ENCODE results near the gene RAD51B.

Gene RAD51B

GRCh38 chr14:68663385-68664076 is 844.0 kb downstream of the RAD51B start:
- DNase-seq (ENCODE audit: insufficient read length) (no peak), FAIRE-seq (peak; percentile 82)
- TF ChIP-seq POLR2A (IDR thresholded peaks at IDR 0.05; ENCODE audit: low read depth, low read length): no peak
- peak; percentile 34; the same call in 1 of the 2 replicates for TF ChIP-seq POLR2AphosphoS5 (IDR thresholded peaks at IDR 0.05; ENCODE audit: low read depth, low read length)

- no peak for FAIRE-seq
- DNase-seq (ENCODE audit: insufficient read length): no peak
- TF ChIP-seq TAF1 (IDR thresholded peaks at IDR 0.05; ENCODE audit: borderline replicate concordance, low read depth, low read length) (no peak), POLR2A (IDR thresholded peaks at IDR 0.05; ENCODE audit: low read depth, low read length) (no peak), POLR2AphosphoS5 (IDR thresholded peaks at IDR 0.05; ENCODE audit: low read depth, low read length) (no peak)
Measured at GRCh38 chr14:68664225-68664681, 844.7 kb downstream of the RAD51B start.

DNA sequence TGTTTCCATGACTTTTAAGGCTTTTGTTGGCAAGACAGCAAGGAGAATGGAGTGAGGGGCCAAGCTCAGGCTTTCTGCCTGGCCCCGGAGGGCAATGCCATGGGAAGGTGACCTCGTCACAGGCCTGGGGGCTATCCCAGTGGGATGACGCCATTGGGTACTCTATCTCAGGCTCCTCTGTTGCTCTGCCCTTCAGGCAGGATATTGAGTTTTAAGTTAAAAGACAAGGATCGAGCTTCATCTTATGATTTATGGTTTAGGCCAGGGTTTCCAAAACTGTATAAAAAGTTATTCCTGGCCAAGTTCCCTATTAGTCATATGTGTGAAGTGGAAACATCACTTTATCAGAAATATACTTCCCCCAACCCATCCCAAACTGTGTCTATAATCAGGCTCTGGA is 845.6 kb downstream of the RAD51B start:
- FAIRE-seq (no peak), DNase-seq (ENCODE audit: insufficient read length) (no peak)
- no peak for TF ChIP-seq POLR2A (IDR thresholded peaks at IDR 0.05; ENCODE audit: low read depth, low read length)
- no peak for TF ChIP-seq TAF1 (IDR thresholded peaks at IDR 0.05; ENCODE audit: borderline replicate concordance, low read depth, low read length)
- TF ChIP-seq POLR2AphosphoS5 (IDR thresholded peaks at IDR 0.05; ENCODE audit: low read depth, low read length): no peak

GRCh38 chr14:68665792-68666204 is 846.2 kb downstream of the RAD51B start:
- no peak for FAIRE-seq
- TF ChIP-seq POLR2AphosphoS5 (IDR thresholded peaks at IDR 0.05; ENCODE audit: low read depth, low read length) (no peak), TAF1 (IDR thresholded peaks at IDR 0.05; ENCODE audit: borderline replicate concordance, low read depth, low read length) (no peak), POLR2A (IDR thresholded peaks at IDR 0.05; ENCODE audit: low read depth, low read length) (no peak)
- DNase-seq (ENCODE audit: insufficient read length): no peak

- no peak for TF ChIP-seq TAF1 (IDR thresholded peaks at IDR 0.05; ENCODE audit: borderline replicate concordance, low read depth, low read length)
- no peak for TF ChIP-seq POLR2AphosphoS5 (IDR thresholded peaks at IDR 0.05; ENCODE audit: low read depth, low read length)
- no peak for TF ChIP-seq POLR2A (IDR thresholded peaks at IDR 0.05; ENCODE audit: low read depth, low read length)
- DNase-seq (ENCODE audit: insufficient read length): no peak
- no peak for FAIRE-seq
Measured at GRCh38 chr14:68666236-68666635, 846.7 kb downstream of the RAD51B start.

- TF ChIP-seq POLR2A (IDR thresholded peaks at IDR 0.05; ENCODE audit: low read depth, low read length): no peak
- TF ChIP-seq POLR2AphosphoS5 (IDR thresholded peaks at IDR 0.05; ENCODE audit: low read depth, low read length): no peak
- no peak for TF ChIP-seq TAF1 (IDR thresholded peaks at IDR 0.05; ENCODE audit: borderline replicate concordance, low read depth, low read length)
- DNase-seq (ENCODE audit: insufficient read length): no peak
- no peak for FAIRE-seq
Measured at GRCh38 chr14:68666899-68667298, 847.3 kb downstream of the RAD51B start.

GRCh38 chr14:68667313-68667791 is 847.8 kb downstream of the RAD51B start:
- no peak for TF ChIP-seq POLR2AphosphoS5 (IDR thresholded peaks at IDR 0.05; ENCODE audit: low read depth, low read length)
- no peak for TF ChIP-seq POLR2A (IDR thresholded peaks at IDR 0.05; ENCODE audit: low read depth, low read length)
- DNase-seq (ENCODE audit: insufficient read length): no peak
- no peak for FAIRE-seq

- DNase-seq (ENCODE audit: insufficient read length): no peak
- TF ChIP-seq POLR2AphosphoS5 (IDR thresholded peaks at IDR 0.05; ENCODE audit: low read depth, low read length): no peak
- TF ChIP-seq POLR2A (IDR thresholded peaks at IDR 0.05; ENCODE audit: low read depth, low read length): no peak
- TF ChIP-seq TAF1 (IDR thresholded peaks at IDR 0.05; ENCODE audit: borderline replicate concordance, low read depth, low read length): no peak
- no peak for FAIRE-seq
Measured at GRCh38 chr14:68668028-68668427, 848.4 kb downstream of the RAD51B start.

GRCh38 chr14:68668531-68668930 is 849.0 kb downstream of the RAD51B start:
- no peak for TF ChIP-seq TAF1 (IDR thresholded peaks at IDR 0.05; ENCODE audit: borderline replicate concordance, low read depth, low read length)
- TF ChIP-seq POLR2A (IDR thresholded peaks at IDR 0.05; ENCODE audit: low read depth, low read length): no peak
- TF ChIP-seq POLR2AphosphoS5 (IDR thresholded peaks at IDR 0.05; ENCODE audit: low read depth, low read length): no peak
- FAIRE-seq: no peak
- no peak for DNase-seq (ENCODE audit: insufficient read length)

DNA sequence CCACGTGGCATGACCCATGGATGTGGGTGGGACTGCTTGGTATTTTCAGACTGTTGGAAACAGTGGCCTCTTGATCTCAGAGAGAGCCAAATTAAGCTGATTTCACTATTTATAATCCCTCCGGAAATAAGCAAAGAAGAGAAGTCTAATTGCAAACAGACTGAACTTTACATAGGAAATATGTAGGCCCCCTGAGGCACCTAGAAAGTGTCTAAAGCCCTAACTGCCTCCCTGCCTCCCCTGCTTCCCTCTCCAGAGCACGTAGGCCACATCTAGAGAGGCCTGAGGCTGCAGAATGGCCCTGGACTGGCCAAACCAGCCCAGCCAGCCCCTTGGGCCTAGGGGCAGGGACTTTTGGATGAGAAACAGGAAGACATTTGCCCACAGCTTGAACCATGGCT is 849.5 kb downstream of the RAD51B start:
- FAIRE-seq (no peak), DNase-seq (ENCODE audit: insufficient read length) (no peak)
- TF ChIP-seq POLR2AphosphoS5 (IDR thresholded peaks at IDR 0.05; ENCODE audit: low read depth, low read length) (no peak), POLR2A (IDR thresholded peaks at IDR 0.05; ENCODE audit: low read depth, low read length) (no peak), TAF1 (IDR thresholded peaks at IDR 0.05; ENCODE audit: borderline replicate concordance, low read depth, low read length) (no peak)

DNA sequence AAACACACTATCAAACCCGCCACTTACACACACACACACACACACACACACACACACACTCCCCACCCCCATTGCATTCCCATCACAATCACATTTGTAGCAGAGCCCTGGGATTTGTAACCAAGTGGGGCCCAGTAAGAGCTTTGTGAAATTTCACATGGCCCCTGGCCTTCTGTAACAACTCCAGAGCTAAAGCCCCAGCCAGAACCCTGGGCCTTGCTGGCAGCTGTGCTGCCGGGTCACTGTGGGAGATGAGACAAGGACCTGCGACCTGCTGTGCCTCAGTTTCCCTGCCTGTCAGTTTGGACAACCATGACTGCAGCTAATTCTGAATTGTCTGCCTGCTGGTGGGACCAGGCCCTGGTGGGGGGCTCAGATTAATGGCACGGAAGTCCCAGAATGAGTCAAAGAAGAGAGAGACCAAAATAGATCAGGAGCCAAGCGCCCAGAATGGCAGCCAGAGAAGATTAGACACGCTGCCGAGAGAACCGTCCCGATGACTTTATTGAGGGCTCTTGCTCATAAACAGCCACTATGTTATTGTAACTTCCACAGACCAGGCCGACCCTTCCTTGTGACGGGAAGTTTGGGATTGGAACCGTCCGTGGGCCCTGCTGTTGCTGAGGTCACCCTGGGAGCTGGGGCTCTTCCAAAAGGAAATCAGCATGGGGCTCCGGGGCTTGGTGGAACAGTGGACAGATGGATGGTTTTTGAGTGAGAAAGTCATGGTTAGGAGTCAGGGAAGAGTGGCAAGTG is 850.2 kb downstream of the RAD51B start:
- DNase-seq (ENCODE audit: insufficient read length) (no peak), FAIRE-seq (no peak)
- TF ChIP-seq TAF1 (IDR thresholded peaks at IDR 0.05; ENCODE audit: borderline replicate concordance, low read depth, low read length) (no peak), POLR2A (IDR thresholded peaks at IDR 0.05; ENCODE audit: low read depth, low read length) (no peak), POLR2AphosphoS5 (IDR thresholded peaks at IDR 0.05; ENCODE audit: low read depth, low read length) (no peak)

DNA sequence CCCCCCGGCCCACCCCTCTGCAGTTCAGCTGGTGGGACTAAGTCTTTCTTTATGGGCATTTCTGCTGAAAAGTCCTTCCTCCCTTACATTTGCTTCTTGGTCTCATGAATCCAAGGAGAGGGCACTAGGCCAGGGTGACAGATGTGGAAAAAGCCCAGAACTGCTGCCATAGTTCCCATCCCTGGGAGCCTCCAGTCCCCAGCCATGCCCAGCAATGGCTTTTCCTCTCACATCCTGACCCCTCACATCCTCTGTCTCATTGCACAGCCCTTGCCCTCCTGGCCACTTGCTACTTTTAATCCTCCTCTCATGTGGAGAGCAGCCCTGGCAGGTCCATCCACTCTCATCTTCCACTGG is 850.8 kb downstream of the RAD51B start:
- FAIRE-seq (no peak), DNase-seq (ENCODE audit: insufficient read length) (no peak)
- TF ChIP-seq POLR2A (IDR thresholded peaks at IDR 0.05; ENCODE audit: low read depth, low read length): no peak
- no peak for TF ChIP-seq POLR2AphosphoS5 (IDR thresholded peaks at IDR 0.05; ENCODE audit: low read depth, low read length)
- TF ChIP-seq TAF1 (IDR thresholded peaks at IDR 0.05; ENCODE audit: borderline replicate concordance, low read depth, low read length): no peak

Data from GM12892 (cell line).